IPS-15b (cell line): ENCODE data around the gene DNAAF9.

Source experiments
- H3K27me3 ChIP-seq: one replicate; pipeline ENCODE4 v1.6.1; 2013; ENCODE audit warnings: low read length; ENCODE audit not compliant: control insufficient read depth, insufficient read depth
- H3K36me3 ChIP-seq: one replicate; pipeline ENCODE4 v1.6.1; 2013; ENCODE audit warnings: low read length; ENCODE audit not compliant: control insufficient read depth, insufficient read depth
- H3K4me1 ChIP-seq: one replicate; pipeline ENCODE4 v1.6.1; 2013; ENCODE audit warnings: mild to moderate bottlenecking, low read length; ENCODE audit not compliant: control insufficient read depth, insufficient read depth
- H3K4me3 ChIP-seq: one replicate; pipeline ENCODE4 v1.5.1; 2013; ENCODE audit warnings: low read depth, low read length
- H3K9ac ChIP-seq: one replicate; pipeline ENCODE4 v1.6.1; 2013; ENCODE audit warnings: low read depth, mild to moderate bottlenecking, low read length
- H3K9me3 ChIP-seq: one replicate; pipeline ENCODE4 v1.6.1; 2013; ENCODE audit warnings: mild to moderate bottlenecking, low read length; ENCODE audit not compliant: control insufficient read depth, insufficient read depth

The DNAAF9 gene

GRCh38 chr20:3390759-3391425, 16.6 kb downstream of the DNAAF9 start:
- Histone ChIP-seq H3K9ac (no peak overlapping the region), H3K9me3 (no peaks in the 10 kb centered on the region), H3K4me3 (no peak overlapping the region), H3K27me3 (no peaks in the 10 kb centered on the region), H3K36me3 (no peaks in the 10 kb centered on the region), H3K4me1 (no peaks in the 10 kb centered on the region)

GRCh38 chr20:3383878-3384495, 23.5 kb downstream of the DNAAF9 start:
- Histone ChIP-seq H3K36me3 (no peaks in the 10 kb centered on the region), H3K4me3 (no peak overlapping the region), H3K27me3 (no peaks in the 10 kb centered on the region), H3K9me3 (no peaks in the 10 kb centered on the region), H3K9ac (no peak overlapping the region), H3K4me1 (no peaks in the 10 kb centered on the region)

- Histone ChIP-seq H3K36me3 (no peaks in the 10 kb centered on the region), H3K4me1 (no peaks in the 10 kb centered on the region), H3K27me3 (no peaks in the 10 kb centered on the region), H3K9ac (no peak overlapping the region), H3K9me3 (no peaks in the 10 kb centered on the region), H3K4me3 (no peak overlapping the region)
Observed at GRCh38 chr20:3382836-3383235, 24.6 kb downstream of the DNAAF9 start.

GRCh38 chr20:3380228-3381070, 27.0 kb downstream of the DNAAF9 start:
- H3K4me3 ChIP-seq = no peak overlapping the region
- H3K27me3 ChIP-seq = no peaks in the 10 kb centered on the region
- no peaks in the 10 kb centered on the region for H3K4me1 ChIP-seq
- no peak overlapping the region for H3K9ac ChIP-seq
- H3K36me3 ChIP-seq = no peaks in the 10 kb centered on the region
- H3K9me3 ChIP-seq = no peaks in the 10 kb centered on the region

- Histone ChIP-seq H3K27me3 (no peaks in the 10 kb centered on the region), H3K4me3 (no peak overlapping the region), H3K9me3 (no peaks in the 10 kb centered on the region), H3K36me3 (peaks cover 3% of the 10 kb centered on the region), H3K9ac (no peak overlapping the region), H3K4me1 (no peaks in the 10 kb centered on the region)
Observed at GRCh38 chr20:3378138-3378537, 29.3 kb downstream of the DNAAF9 start.

- Histone ChIP-seq H3K4me3 (no peak overlapping the region), H3K27me3 (no peaks in the 10 kb centered on the region), H3K4me1 (no peaks in the 10 kb centered on the region), H3K36me3 (peaks cover 4% of the 10 kb centered on the region), H3K9me3 (no peaks in the 10 kb centered on the region), H3K9ac (no peak overlapping the region)
Observed at GRCh38 chr20:3377644-3378043, 29.8 kb downstream of the DNAAF9 start.

- Histone ChIP-seq H3K9ac (no peak overlapping the region), H3K27me3 (no peaks in the 10 kb centered on the region), H3K4me1 (no peaks in the 10 kb centered on the region), H3K36me3 (peaks cover 8% of the 10 kb centered on the region), H3K9me3 (no peaks in the 10 kb centered on the region), H3K4me3 (no peak overlapping the region)
Observed at GRCh38 chr20:3374296-3374695, 33.2 kb downstream of the DNAAF9 start.

- Histone ChIP-seq H3K4me3 (no peak overlapping the region), H3K36me3 (peaks cover 8% of the 10 kb centered on the region), H3K9me3 (no peaks in the 10 kb centered on the region), H3K4me1 (no peaks in the 10 kb centered on the region), H3K27me3 (no peaks in the 10 kb centered on the region), H3K9ac (no peak overlapping the region)
Observed at GRCh38 chr20:3371754-3372153, 35.7 kb downstream of the DNAAF9 start.

- no peaks in the 10 kb centered on the region for H3K27me3 ChIP-seq
- H3K36me3 ChIP-seq = no peaks in the 10 kb centered on the region
- H3K4me1 ChIP-seq = no peaks in the 10 kb centered on the region
- no peaks in the 10 kb centered on the region for H3K9me3 ChIP-seq
- no peak overlapping the region for H3K9ac ChIP-seq
- H3K4me3 ChIP-seq = no peak overlapping the region
Observed at GRCh38 chr20:3367089-3367488, 40.4 kb downstream of the DNAAF9 start.

- no peaks in the 10 kb centered on the region for H3K36me3 ChIP-seq
- H3K9ac ChIP-seq = no peak overlapping the region
- no peaks in the 10 kb centered on the region for H3K4me1 ChIP-seq
- H3K9me3 ChIP-seq = no peaks in the 10 kb centered on the region
- no peaks in the 10 kb centered on the region for H3K27me3 ChIP-seq
- H3K4me3 ChIP-seq = no peak overlapping the region
Observed at GRCh38 chr20:3364323-3365013, 43.0 kb downstream of the DNAAF9 start.

- H3K4me1 ChIP-seq = no peaks in the 10 kb centered on the region
- H3K36me3 ChIP-seq = no peaks in the 10 kb centered on the region
- H3K27me3 ChIP-seq = no peaks in the 10 kb centered on the region
- no peak overlapping the region for H3K9ac ChIP-seq
- no peaks in the 10 kb centered on the region for H3K9me3 ChIP-seq
- no peak overlapping the region for H3K4me3 ChIP-seq
Observed at GRCh38 chr20:3360752-3361151, 46.7 kb downstream of the DNAAF9 start.
